ENCODE results near the gene TMPRSS9. TPM values are rescaled to one million over a fixed set of nuclear protein-coding genes. Genes with fewer than 3 reads are reported as not detected.
A peak's percentile ranks its signal among the peaks of the same experiment; 100 is the strongest.

TMPRSS9 gene
- total RNA-seq, 1 experiment from 2014 or later: 0.57 TPM

- no peak for DNase-seq (ENCODE audit: low spot score)
- ATAC-seq: no peak
- peaks cover 17% of the 10 kb centered on the region for H3K27me3 Mint-ChIP-seq (ENCODE audit: low read depth)
- no peak for TF ChIP-seq NR1H2 (CRISPR knock-in tag; IDR thresholded peaks at IDR 0.05)
- TF ChIP-seq, protein P1, sequence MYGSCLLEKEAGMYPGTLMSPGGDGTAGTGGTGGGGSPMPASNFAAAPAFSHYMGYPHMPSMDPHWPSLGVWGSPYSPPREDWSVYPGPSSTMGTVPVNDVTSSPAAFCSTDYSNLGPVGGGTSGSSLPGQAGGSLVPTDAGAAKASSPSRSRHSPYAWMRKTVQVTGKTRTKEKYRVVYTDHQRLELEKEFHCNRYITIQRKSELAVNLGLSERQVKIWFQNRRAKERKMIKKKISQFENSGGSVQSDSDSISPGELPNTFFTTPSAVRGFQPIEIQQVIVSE (CRISPR knock-in tag; IDR thresholded peaks at IDR 0.05; ENCODE audit: borderline replicate concordance): no peak
- TF ChIP-seq ZNF416 (CRISPR knock-in tag; IDR thresholded peaks at IDR 0.05): no peak
- TF ChIP-seq CBFB (CRISPR knock-in tag; IDR thresholded peaks at IDR 0.05; ENCODE audit: low read depth): no peak
- TF ChIP-seq ARID4B (CRISPR knock-in tag; IDR thresholded peaks at IDR 0.05; ENCODE audit: borderline replicate concordance): no peak
- TF ChIP-seq, protein P2, sequence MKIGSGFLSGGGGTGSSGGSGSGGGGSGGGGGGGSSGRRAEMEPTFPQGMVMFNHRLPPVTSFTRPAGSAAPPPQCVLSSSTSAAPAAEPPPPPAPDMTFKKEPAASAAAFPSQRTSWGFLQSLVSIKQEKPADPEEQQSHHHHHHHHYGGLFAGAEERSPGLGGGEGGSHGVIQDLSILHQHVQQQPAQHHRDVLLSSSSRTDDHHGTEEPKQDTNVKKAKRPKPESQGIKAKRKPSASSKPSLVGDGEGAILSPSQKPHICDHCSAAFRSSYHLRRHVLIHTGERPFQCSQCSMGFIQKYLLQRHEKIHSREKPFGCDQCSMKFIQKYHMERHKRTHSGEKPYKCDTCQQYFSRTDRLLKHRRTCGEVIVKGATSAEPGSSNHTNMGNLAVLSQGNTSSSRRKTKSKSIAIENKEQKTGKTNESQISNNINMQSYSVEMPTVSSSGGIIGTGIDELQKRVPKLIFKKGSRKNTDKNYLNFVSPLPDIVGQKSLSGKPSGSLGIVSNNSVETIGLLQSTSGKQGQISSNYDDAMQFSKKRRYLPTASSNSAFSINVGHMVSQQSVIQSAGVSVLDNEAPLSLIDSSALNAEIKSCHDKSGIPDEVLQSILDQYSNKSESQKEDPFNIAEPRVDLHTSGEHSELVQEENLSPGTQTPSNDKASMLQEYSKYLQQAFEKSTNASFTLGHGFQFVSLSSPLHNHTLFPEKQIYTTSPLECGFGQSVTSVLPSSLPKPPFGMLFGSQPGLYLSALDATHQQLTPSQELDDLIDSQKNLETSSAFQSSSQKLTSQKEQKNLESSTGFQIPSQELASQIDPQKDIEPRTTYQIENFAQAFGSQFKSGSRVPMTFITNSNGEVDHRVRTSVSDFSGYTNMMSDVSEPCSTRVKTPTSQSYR (CRISPR knock-in tag; IDR thresholded peaks at IDR 0.05): no peak
- TF ChIP-seq ETV6 (CRISPR knock-in tag; IDR thresholded peaks at IDR 0.05): no peak
- TF ChIP-seq NR2C2 (CRISPR knock-in tag; IDR thresholded peaks at IDR 0.05): no peak
- no peak for TF ChIP-seq RELA (CRISPR knock-in tag; IDR thresholded peaks at IDR 0.05; ENCODE audit: borderline replicate concordance)
- no peak for TF ChIP-seq IRF2 (CRISPR knock-in tag; IDR thresholded peaks at IDR 0.05; ENCODE audit: borderline replicate concordance, low read depth)
- TF ChIP-seq JAZF1 (CRISPR knock-in tag; IDR thresholded peaks at IDR 0.05): no peak
- TF ChIP-seq NR3C1 (CRISPR knock-in tag; conservative IDR thresholded peaks at IDR 0.05; ENCODE audit: low read depth): no peak
- TF ChIP-seq FOXK1 (CRISPR knock-in tag; IDR thresholded peaks at IDR 0.05): no peak
- no peak for TF ChIP-seq ATF1 (CRISPR knock-in tag; IDR thresholded peaks at IDR 0.05)
- TF ChIP-seq FOXP1 (CRISPR knock-in tag; IDR thresholded peaks at IDR 0.05; ENCODE audit: borderline replicate concordance): no peak
- TF ChIP-seq ZNF121 (CRISPR knock-in tag; IDR thresholded peaks at IDR 0.05): no peak
- POLR2A ChIA-PET: no interaction called here
- no peaks in the 10 kb centered on the region for H3K4me1 Mint-ChIP-seq
- no peaks in the 10 kb centered on the region for H3K9me3 Mint-ChIP-seq
- H3K27ac Mint-ChIP-seq: no peak overlapping the region
- CTCF ChIA-PET: no interaction called here
- H3K36me3 Mint-ChIP-seq: peaks cover 4% of the 10 kb centered on the region; the same call in 1 of the 2 replicates
- H3K4me3 Mint-ChIP-seq: no peak overlapping the region
These were observed 57.9 kb downstream of the TMPRSS9 start for GRCh38 chr19:2417881-2418406.

GRCh38 chr19:2419754-2420153 lies 59.7 kb downstream of the TMPRSS9 start:
- DNase-seq (ENCODE audit: low spot score): no peak
- peaks cover 12% of the 10 kb centered on the region for H3K27me3 Mint-ChIP-seq (ENCODE audit: low read depth)
- ChIA-PET CTCF (interaction anchor here (0.7 kb wide), 1 partner anchor 37 kb away, joined by 3 read pairs; no protein-coding TSS in a partner anchor), POLR2A (interaction anchor here (0.7 kb wide), 1 partner anchor 26 kb away, joined by 6 read pairs; no protein-coding TSS in a partner anchor)
- TF ChIP-seq KAT7 (CRISPR knock-in tag; IDR thresholded peaks at IDR 0.05; ENCODE audit: borderline replicate concordance) (no peak), ZNF121 (CRISPR knock-in tag; IDR thresholded peaks at IDR 0.05) (peak; percentile 19; the same call in 1 of the 2 replicates)
- no peaks in the 10 kb centered on the region for H3K9me3 Mint-ChIP-seq
- H3K4me3 Mint-ChIP-seq: no peak overlapping the region
- H3K4me1 Mint-ChIP-seq: no peaks in the 10 kb centered on the region
- no peak for ATAC-seq
- no peak overlapping the region for H3K27ac Mint-ChIP-seq
- peaks cover 4% of the 10 kb centered on the region; the same call in 1 of the 2 replicates for H3K36me3 Mint-ChIP-seq

Measured in WTC11 (cell line).